ENCODE results near the gene AKT3.
"Not testable (repeated sequence)": the region's sequence is repeated elsewhere in the genome, so short reads cannot be mapped to it uniquely, and the experiment has no call there.

AKT3 gene

GRCh38 chr1:243680860-243681259 lies 169.2 kb downstream of the AKT3 start:
- no peak for DNase-seq

DNA sequence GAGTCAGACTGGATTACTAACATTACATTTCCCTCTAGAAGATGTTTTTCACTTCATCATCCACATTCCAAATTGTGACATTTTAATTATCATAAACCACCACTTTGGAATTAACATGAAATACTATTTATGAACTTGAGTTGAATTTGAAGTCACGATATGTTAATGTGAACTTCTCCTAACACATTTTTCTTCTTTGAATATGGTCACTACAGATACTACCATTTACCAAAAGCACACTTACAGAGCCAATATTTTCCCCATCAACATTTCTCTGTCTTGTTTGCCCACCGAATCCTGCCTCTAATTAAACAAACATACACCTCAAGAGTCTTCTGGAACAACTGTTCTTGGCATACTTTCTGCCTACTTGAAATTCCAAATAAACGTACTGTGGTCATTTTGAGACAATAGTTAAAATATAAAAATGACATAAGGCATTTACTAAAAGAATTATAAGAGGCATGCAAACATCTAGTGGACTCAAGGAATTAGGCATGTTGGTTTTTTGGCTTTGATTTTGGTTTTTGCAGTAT lies 177.4 kb downstream of the AKT3 start:
- DNase-seq: no peak

GRCh38 chr1:243667591-243667990 lies 182.5 kb downstream of the AKT3 start:
- peak; percentile 88 for DNase-seq

DNA sequence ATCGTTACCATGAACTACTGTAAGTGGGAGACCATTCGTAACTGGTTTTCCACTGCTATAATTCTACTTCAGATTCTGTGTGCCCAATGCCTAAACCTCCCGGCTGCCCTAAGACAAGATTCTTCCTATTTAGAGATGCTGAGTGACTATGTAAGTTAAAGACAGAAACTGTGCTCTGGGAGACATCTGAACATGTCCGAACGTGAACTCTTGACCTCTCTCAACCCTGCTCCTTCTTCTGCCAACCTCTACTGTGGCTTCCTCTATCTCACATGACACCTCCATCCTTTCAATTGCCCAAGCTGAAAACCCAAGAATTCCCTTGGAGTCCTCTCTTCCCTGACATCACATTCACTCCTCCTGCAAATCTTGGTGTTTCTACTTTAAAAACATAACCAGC lies 182.9 kb downstream of the AKT3 start:
- peak; percentile 63 for DNase-seq

DNA sequence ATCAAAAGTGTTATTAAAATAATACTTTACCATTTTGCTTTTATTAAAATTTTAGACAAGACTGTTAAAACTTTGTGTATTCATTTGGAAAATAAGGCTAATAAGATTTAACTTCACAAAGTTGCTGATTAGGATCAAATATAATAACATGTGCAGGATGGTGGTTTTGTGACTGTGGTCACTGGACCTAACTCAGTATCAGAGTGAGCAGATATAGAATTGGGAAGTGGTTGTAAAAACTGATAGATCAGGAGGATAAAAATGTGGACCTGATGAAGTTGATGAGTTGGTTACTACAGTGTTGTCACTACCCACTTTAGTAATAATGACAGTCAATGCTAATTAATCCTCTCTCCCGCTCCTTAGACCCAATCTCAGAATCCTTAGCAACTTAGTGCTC lies 186.4 kb downstream of the AKT3 start:
- DNase-seq: peak; percentile 15

DNA sequence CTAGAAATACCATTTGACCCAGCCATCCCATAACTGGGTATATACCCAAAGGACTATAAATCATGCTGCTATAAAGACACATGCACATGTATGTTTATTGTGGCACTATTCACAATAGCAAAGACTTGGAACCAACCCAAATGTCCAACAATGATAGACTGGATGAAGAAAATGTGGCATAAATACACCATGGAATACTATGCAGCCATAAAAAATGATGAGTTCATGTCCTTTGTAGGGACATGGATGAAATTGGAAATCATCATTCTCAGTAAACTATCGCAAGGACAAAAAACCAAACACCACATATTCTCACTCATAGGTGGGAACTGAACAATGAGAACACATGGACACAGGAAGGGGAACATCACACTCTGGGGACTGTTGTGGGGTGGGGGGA lies 187.9 kb downstream of the AKT3 start:
- DNase-seq: not testable (repeated sequence)

GRCh38 chr1:243658594-243659105 lies 191.4 kb downstream of the AKT3 start:
- DNase-seq: no peak

- DNase-seq: no peak
These were observed 192.2 kb downstream of the AKT3 start for GRCh38 chr1:243657793-243658192.

DNA sequence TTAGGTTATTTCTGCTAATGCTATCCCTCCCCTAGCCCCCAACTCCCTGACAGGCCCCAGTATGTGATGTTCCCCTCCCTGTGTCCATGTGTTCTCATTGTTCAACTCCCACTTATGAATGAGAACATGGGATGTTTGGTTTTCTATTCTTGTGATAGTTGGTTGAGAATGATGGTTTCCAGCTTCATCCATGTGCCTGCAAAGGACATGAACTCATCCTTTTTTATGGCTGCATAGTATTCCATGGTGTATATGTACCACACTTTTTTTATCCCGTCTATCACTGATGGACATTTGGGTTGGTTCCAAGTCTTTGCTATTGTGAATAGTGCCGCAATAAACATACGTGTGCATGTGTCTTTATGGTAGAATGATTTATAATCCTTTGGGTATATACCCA lies 200.5 kb downstream of the AKT3 start:
- DNase-seq: not testable (repeated sequence)

DNA sequence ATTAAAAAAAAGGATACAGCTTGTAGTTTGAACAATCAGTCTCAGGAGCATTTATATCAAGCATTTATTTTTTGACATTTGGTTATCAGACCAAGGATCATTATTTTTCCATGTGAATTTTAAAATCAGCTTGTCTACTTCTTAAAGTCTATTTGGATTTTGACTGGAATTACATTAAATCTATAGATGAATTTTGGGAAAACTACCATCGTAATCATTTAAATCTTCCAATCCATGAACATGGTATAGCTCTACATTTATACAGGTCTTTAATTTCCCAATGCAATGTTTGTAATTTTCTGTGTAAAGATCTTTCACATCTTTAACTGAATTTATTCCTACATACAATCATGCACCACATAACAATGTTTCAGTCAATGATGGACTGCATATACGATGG lies 203.2 kb downstream of the AKT3 start:
- DNase-seq: no peak

DNA sequence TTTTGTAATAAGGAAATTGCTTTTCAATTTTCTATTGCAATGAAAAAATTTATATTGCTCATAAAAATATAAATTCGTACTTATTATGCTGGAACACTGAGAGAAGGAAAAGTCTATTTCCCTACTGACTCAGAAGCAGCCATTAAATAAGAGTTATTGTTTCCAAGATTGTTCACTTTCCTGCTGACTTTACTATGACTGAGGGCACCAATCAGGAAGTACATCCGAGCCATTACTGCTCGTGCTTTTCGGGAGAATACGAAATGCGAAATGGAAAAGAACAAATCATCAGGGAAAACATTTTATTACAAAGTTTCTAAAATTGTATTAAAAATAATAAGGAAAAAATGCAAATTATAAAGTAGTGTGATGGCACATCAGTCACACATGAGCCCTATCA lies 204.8 kb downstream of the AKT3 start:
- no peak for DNase-seq

- DNase-seq: no peak
These were observed 207.1 kb downstream of the AKT3 start for GRCh38 chr1:243642936-243643335.

DNA sequence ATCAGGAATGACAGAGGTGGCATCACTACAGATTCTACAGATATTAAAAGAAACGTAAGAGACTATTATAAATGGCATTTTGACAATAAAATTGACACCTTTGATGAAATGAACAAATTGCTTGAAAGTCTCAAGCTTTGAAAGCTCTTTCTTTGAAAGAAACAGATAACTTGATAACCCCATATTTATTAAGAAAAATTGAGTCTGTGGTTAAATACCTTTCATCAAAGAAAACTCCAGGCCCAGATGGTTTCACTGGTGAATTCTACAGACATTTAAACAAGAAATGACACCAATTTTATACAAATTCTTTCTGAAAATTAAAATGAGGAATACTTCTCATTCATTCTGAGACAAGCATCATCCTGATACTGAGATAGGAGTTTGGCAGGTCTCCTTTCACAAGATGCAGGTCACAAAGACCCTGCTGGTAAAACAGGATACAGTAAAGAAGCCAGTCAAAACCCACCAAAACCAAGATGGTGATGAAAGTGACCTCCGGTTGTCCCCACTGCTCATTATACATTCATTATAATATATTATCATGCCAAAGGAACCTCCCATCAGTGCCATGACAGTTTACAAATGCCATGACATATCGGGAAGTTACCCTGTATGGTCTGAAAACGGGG lies 210.9 kb downstream of the AKT3 start:
- DNase-seq: no peak

GRCh38 chr1:243638186-243638585 lies 211.9 kb downstream of the AKT3 start:
- peak; percentile 54 for DNase-seq

GRCh38 chr1:243628476-243628907 lies 221.6 kb downstream of the AKT3 start:
- no peak for DNase-seq

GRCh38 chr1:243623841-243624240 lies 226.2 kb downstream of the AKT3 start:
- DNase-seq: no peak

- DNase-seq: no peak
These were observed 228.1 kb downstream of the AKT3 start for GRCh38 chr1:243621973-243622372.

GRCh38 chr1:243620096-243620495 lies 229.9 kb downstream of the AKT3 start:
- no peak for DNase-seq

DNA sequence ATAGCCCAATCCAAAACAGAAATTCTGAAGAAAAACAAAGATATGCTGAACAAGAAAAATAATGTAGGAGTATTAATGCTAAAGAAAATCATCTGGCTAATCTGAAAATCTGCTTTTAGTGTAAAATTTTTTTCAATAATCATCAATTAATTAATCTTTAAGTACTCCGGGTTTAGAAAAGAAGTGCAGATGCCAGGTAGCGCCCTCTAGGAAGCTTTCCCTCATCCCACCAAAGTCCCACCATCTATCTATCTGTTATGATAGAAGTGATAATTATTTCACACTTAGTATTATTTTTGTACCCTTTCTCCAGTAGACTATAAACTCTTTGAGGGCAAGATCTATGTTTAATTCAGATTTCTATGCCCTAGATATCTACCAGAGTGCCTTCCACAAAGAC lies 240.3 kb downstream of the AKT3 start:
- DNase-seq: no peak

DNA sequence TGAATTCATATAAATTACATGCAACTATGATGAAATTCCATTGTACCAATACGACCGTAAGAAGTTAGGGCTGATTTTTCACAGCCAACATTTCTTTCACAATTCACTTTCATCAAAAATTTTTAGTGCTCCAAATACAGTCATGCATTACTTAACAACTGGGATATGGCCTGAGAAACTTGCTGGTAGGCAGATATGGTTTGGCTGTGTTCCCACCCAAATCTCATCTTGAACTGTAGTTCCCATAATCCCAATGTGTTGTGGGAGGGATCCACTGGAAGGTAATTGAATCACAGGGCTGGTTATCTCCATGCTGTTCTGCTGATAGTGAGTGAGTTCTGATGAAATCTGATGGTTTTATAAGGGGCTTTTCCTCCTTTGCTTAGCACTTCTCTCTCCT lies 244.4 kb downstream of the AKT3 start:
- no peak for DNase-seq

DNA sequence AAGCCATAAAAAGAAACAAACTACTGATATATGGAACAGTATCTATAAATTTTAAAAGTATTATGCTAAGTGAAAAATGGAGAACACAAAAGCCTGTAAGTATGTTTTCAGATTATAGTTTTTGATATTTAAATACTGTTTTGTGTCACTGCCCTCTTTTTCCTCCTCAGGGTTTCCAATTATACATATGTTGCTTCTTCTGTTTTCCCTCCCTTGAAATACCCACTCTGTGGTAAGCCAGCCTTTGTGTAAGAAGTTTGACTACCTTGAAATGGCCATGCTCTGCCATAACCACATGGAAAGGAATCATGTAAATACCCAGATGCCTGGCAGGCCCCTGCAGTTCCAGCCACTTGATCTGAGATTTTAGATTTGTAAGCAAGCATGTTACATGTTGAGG lies 248.3 kb downstream of the AKT3 start:
- no peak for DNase-seq

DNA sequence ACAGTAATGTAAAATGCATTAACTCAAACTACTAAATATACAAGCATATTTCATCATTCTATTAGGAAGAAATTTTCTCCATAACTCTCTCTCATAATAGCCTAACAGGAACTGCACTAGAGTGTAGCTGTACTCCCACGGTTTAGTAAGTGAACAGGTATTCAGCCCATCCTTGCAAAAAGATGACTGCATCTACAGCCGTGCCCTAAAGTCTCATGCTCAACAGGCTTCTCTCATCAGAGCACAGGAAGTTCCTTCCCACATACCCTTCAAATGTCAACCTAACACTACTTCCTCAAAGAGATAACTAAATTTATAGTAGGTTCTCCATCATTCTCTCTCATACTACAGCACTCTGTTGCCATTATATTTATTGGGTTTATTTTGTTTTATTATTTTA lies 251.6 kb downstream of the AKT3 start:
- peak; percentile 10 for DNase-seq

DNA sequence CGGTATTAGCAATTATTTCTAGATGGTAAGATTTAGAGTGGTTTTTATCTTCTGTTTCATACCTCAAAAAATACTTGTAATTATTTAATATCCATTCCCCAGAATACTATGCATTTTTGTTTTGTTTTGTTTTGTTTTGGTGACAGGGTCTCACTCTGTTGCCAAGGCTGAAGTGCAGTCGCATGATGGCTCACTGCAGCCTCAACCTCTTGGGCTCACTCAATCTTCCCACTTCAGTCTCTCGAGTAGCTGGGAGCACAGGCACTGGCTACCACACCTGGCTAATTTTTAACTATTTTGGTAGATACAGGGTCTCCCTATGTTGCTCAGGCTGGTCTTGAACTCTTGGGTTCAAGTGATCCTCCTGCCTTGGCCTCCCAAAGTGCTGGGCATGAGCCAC lies 252.7 kb downstream of the AKT3 start:
- DNase-seq: no peak

DNA sequence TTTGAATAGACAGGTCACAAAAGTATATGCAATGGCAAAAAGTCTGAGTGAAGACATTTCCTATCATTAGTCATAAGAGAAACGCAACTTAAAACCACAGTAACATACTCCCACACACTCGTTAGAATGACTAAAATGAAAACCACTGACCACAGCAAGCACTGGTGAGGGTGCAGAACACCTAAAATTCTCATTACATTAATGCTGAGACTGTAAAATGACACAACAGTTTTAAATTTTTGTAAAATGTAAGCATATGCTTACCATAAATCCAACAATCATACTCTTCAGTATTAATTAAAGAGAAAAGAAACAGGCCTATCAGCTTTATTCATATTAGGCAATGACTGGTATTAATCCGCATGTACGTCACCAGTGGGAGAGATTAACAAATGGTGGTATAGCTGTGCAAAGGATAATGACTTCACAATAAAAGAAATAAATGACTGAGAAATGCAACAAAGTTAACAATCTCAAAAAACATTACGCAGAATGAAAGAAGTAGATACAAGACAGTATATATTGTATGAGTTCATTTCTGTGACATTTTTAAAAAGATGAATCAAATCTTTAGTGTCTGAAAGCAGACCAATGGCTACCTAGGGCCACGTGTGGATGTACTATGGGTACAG lies 253.5 kb downstream of the AKT3 start:
- peak; percentile 41 for DNase-seq
